Endothelial cell of umbilical vein (primary cell): Measurements from ENCODE around the gene PDGFB. TPM values are rescaled to one million over a fixed set of nuclear protein-coding genes. Genes with fewer than 3 reads are reported as not detected.

Source experiments
- BruUV-seq: library from RNA; stranded (reverse); fragments of 400-500 nt; replicated peaks from 2 replicates; lab custom pipeline; 2021; lab: Mats Ljungman, UMichigan
- CTCF ChIA-PET: fragments of 300-600, 350-600 bp; sonication (Branson Sonifier 250); formaldehyde crosslinking; loops from one replicate; lab custom pipeline; 2021; ENCODE audit warnings: antibody characterized with exemption, inconsistent platforms; lab: Charles Lee
- POLR2A ChIA-PET: fragments of 300-600, 350-600 bp; sonication (Branson Sonifier 250); formaldehyde crosslinking; loops from one replicate; lab custom pipeline; 2021; ENCODE audit warnings: antibody characterized with exemption, inconsistent platforms; lab: Charles Lee
- DNase-seq: peaks from one replicate; pipeline ENCODE4 v3.0.0-alpha.2; 2011; ENCODE audit warnings: low read depth, low spot score
- FAIRE-seq: peaks from 2 replicates; lab custom pipeline; 2011; peaks lifted over from hg19 to GRCh38; lab: Jason Lieb, UNC
- H2AFZ ChIP-seq: 2 replicates; pipeline ENCODE4 v1.6.0; 2012; ENCODE audit warnings: low read depth, low read length, control low read depth, inconsistent platforms
- H3K27ac ChIP-seq: 2 replicates; pipeline ENCODE4 v1.5.1; 2011; ENCODE audit warnings: low read depth, mild to moderate bottlenecking, control low read depth, low read length, moderate library complexity; ENCODE audit not compliant: insufficient read depth
- H3K27me3 ChIP-seq, 2 experiments: 2 replicates each; pipeline versions ENCODE4 v1.6.0 to v1.6.1; 2011; ENCODE audit warnings: low read length in 2 of 2, mixed read lengths in 1 of 2; ENCODE audit not compliant: control insufficient read depth in 2 of 2, insufficient read depth in 2 of 2
- H3K36me3 ChIP-seq, 2 experiments: 2 replicates in 1 of 2; 3 replicates in 1 of 2; pipeline ENCODE4 v1.5.1; 2011; ENCODE audit warnings: low read length in 2 of 2, mild to moderate bottlenecking in 1 of 2, moderate library complexity in 1 of 2; ENCODE audit not compliant: control insufficient read depth in 2 of 2, insufficient read depth in 2 of 2; ENCODE audit errors: extremely low read depth in 1 of 2
- H3K4me1 ChIP-seq: 3 replicates; pipeline ENCODE4 v1.5.1; 2011; ENCODE audit warnings: mild to moderate bottlenecking, low read length; ENCODE audit not compliant: control insufficient read depth, insufficient read depth; ENCODE audit errors: extremely low read depth
- H3K4me2 ChIP-seq: 2 replicates; pipeline ENCODE4 v1.6.1; 2011; ENCODE audit warnings: low read length, control low read depth, mixed read lengths; ENCODE audit not compliant: insufficient read depth
- H3K4me3 ChIP-seq, 3 experiments: fragments of 200-600 bp in 1 of 3; sonication (generic), shearing (Covaris generic) in 1 of 3; replicated peaks in 1 of 3; 2 replicates each; pipeline ENCODE4 v1.5.1; 2011 to 2016; ENCODE audit warnings: control low read depth in 3 of 3, low read length in 3 of 3, mild to moderate bottlenecking in 2 of 3, inconsistent platforms in 1 of 3, low read depth in 1 of 3, moderate library complexity in 1 of 3; ENCODE audit not compliant: insufficient read depth in 1 of 3
- H3K79me2 ChIP-seq: 2 replicates; pipeline ENCODE4 v1.6.0; 2012; ENCODE audit warnings: low read length, inconsistent platforms; ENCODE audit not compliant: control insufficient read depth, insufficient read depth
- H3K9ac ChIP-seq: replicated peaks from 2 replicates; pipeline ENCODE3; 2011; ENCODE audit warnings: low read length, control low read depth; ENCODE audit not compliant: insufficient read depth; ENCODE audit errors: extremely low read depth
- H3K9me1 ChIP-seq: replicated peaks from 3 replicates; pipeline ENCODE4 v1.6.0; 2011; ENCODE audit warnings: mild to moderate bottlenecking, low read length; ENCODE audit not compliant: control insufficient read depth, insufficient read depth; ENCODE audit errors: extremely low read depth
- H3K9me3 ChIP-seq: replicated peaks from 2 replicates; pipeline ENCODE4 v1.5.1; 2012; ENCODE audit warnings: low read length, inconsistent platforms; ENCODE audit not compliant: control insufficient read depth, insufficient read depth
- H4K20me1 ChIP-seq: replicated peaks from 2 replicates; pipeline ENCODE3; 2011; ENCODE audit warnings: mild to moderate bottlenecking, low read length; ENCODE audit not compliant: control insufficient read depth, insufficient read depth; ENCODE audit errors: extremely low read depth
- EZH2 ChIP-seq: IDR thresholded peaks from 2 replicates; pipeline ENCODE4 v1.6.1; 2012; ENCODE audit warnings: borderline replicate concordance, low read depth, mild to moderate bottlenecking, moderate library complexity, low read length, inconsistent platforms; ENCODE audit not compliant: severe bottlenecking
- FOS ChIP-seq: IDR thresholded peaks from 2 replicates; pipeline ENCODE4 v1.6.1; 2011; ENCODE audit warnings: mild to moderate bottlenecking, low read length, moderate library complexity, borderline replicate concordance; ENCODE audit not compliant: insufficient read depth
- GATA2 ChIP-seq: IDR thresholded peaks from 2 replicates; pipeline ENCODE4 v1.7.0; 2011; ENCODE audit warnings: low read depth, mild to moderate bottlenecking, moderate library complexity, mixed read lengths, low read length; ENCODE audit not compliant: insufficient read length, insufficient read depth
- JUN ChIP-seq: IDR thresholded peaks from 2 replicates; pipeline ENCODE4 v1.6.1; 2011; ENCODE audit warnings: borderline replicate concordance, low read depth; ENCODE audit not compliant: insufficient read length, insufficient read depth
- MYC ChIP-seq: IDR thresholded peaks from one replicate; pipeline ENCODE4 v1.6.1; 2011; ENCODE audit warnings: mild to moderate bottlenecking, low read depth, low read length
- POLR2A ChIP-seq: IDR thresholded peaks from 2 replicates; pipeline ENCODE4 v1.6.1; 2012; ENCODE audit warnings: low read depth, mild to moderate bottlenecking, control low read depth, low read length
- POLR2AphosphoS5 ChIP-seq: IDR thresholded peaks from 2 replicates; pipeline ENCODE4 v1.6.1; 2012; ENCODE audit warnings: low read depth, mild to moderate bottlenecking, control low read depth, low read length, moderate library complexity; ENCODE audit not compliant: insufficient read depth
- dilution Hi-C: fragments of 300-500 bp; cut with MboI; formaldehyde crosslinking; loops from one replicate; pipeline ENCODE4 v1.15.0; 2019; ENCODE audit warnings: low sequenced_read_pairs; ENCODE audit not compliant: extremely low pct_ligation_motif_present
- intact Hi-C: fragments of 100-400 bp; cut with micrococcal nuclease; formaldehyde crosslinking; loops from one replicate; pipeline ENCODE4 v1.10.0; 2022
- polyA plus RNA-seq, 4 experiments: library from polyadenylated mRNA; depleted of rRNA in 3 of 4; stranded (reverse) in 3 of 4; unstranded in 1 of 4; fragments of >200 nt; gene quantifications; 2 replicates each; pipeline versions ENCODE4 v1.2.1 to v1.2.3, GENCODE V29; 2011 to 2012; ENCODE audit warnings: missing spikeins in 1 of 4
- total RNA-seq: library from RNA; stranded (reverse); gene quantifications from 2 replicates; pipeline ENCODE4 v1.2.3, GENCODE V29; 2021
- TF ChIP-seq, protein P1 (sequence below), 2 donors: IDR thresholded peaks; 1 replicate in 1 of 2; 2 replicates in 1 of 2; pipeline ENCODE4 v1.5.1; 2011; ENCODE audit warnings: low read length in 2 of 2, mild to moderate bottlenecking in 2 of 2, moderate library complexity in 2 of 2, control low read depth in 1 of 2, inconsistent platforms in 1 of 2, low read depth in 1 of 2; ENCODE audit not compliant: insufficient read depth in 1 of 2; ENCODE audit errors: extremely low read depth in 1 of 2
- TF ChIP-seq, protein P2 (sequence below): IDR thresholded peaks from 2 replicates; pipeline ENCODE4 v1.6.1; 2011; ENCODE audit not compliant: insufficient read depth, insufficient read length

Gene PDGFB
- total and polyA plus RNA-seq, 2 donors (not counting 3 experiments of a cell fraction or from before 2014, with no cell fraction given) = 135 to 240 TPM

DNA sequence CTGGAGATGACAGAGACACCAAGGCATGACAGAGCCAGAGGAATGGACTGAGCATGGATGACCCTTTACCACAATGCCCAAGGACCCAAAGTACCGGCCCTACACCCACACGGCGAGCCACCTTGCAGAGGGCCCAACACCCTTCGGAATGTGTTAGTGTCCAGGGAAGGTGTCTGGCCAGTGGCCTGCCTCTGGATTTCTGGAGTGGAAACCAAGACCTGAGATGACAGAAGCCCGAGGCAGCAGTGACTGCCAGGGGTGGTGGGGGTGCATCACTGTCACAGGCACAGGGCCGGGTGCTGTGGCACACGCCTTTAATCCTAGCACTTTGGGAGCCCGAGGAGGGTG is 28.7 kb downstream of the PDGFB start:
- no peak overlapping the region for H3K4me3 ChIP-seq
- H3K9ac ChIP-seq = no peak overlapping the region
- no peak for FAIRE-seq
- H4K20me1 ChIP-seq = no peaks in the 10 kb centered on the region
- POLR2A ChIA-PET = no interaction called here
- intact Hi-C loops (no loop called here), dilution Hi-C loops (no loop called here)
- no peaks in the 10 kb centered on the region for H3K79me2 ChIP-seq
- no peaks in the 10 kb centered on the region for H3K9me1 ChIP-seq
- no peaks in the 10 kb centered on the region for H3K36me3 ChIP-seq
- H3K4me1 ChIP-seq = peaks cover 16% of the 10 kb centered on the region
- TF ChIP-seq POLR2AphosphoS5 (no peak), POLR2A (no peak), MYC (no peak), EZH2 (no peak), JUN (no peak), FOS (no peak), GATA2 (no peak)
- TF ChIP-seq, protein P1, sequence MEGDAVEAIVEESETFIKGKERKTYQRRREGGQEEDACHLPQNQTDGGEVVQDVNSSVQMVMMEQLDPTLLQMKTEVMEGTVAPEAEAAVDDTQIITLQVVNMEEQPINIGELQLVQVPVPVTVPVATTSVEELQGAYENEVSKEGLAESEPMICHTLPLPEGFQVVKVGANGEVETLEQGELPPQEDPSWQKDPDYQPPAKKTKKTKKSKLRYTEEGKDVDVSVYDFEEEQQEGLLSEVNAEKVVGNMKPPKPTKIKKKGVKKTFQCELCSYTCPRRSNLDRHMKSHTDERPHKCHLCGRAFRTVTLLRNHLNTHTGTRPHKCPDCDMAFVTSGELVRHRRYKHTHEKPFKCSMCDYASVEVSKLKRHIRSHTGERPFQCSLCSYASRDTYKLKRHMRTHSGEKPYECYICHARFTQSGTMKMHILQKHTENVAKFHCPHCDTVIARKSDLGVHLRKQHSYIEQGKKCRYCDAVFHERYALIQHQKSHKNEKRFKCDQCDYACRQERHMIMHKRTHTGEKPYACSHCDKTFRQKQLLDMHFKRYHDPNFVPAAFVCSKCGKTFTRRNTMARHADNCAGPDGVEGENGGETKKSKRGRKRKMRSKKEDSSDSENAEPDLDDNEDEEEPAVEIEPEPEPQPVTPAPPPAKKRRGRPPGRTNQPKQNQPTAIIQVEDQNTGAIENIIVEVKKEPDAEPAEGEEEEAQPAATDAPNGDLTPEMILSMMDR (IDR thresholded peaks at IDR 0.05; ENCODE audit: extremely low read depth in 1 of 2, insufficient read depth in 1 of 2, low read depth in 1 of 2, low read length in 2 of 2) = no peak
- TF ChIP-seq, protein P2, sequence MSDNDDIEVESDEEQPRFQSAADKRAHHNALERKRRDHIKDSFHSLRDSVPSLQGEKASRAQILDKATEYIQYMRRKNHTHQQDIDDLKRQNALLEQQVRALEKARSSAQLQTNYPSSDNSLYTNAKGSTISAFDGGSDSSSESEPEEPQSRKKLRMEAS = no peak
- DNase-seq = no peak
- H3K4me2 ChIP-seq = no peak overlapping the region
- CTCF ChIA-PET = interaction anchor here (1.0 to 2.1 kb wide), 6 partner anchors 9 to 95 kb away, joined by 3 to 12 read pairs (median 4); no protein-coding TSS in a partner anchor
- no peaks in the 10 kb centered on the region for H3K27me3 ChIP-seq
- no peak overlapping the region for H3K27ac ChIP-seq
- H3K9me3 ChIP-seq = no peaks in the 10 kb centered on the region
- H2AFZ ChIP-seq = no peak overlapping the region
- no TSS peak for BruUV-seq
